OCI-LY1 (cell line): ENCODE measurements around the gene NOTCH1.

Experiments
- H2AFZ ChIP-seq: fragments of 200-600 bp; sonication (generic), shearing (Covaris generic); 2 replicates; pipeline ENCODE4 v1.6.0; 2014; ENCODE audit warnings: antibody characterized with exemption, mild to moderate bottlenecking, low read length
- H3F3A ChIP-seq: fragments of 200-600 bp; sonication (generic), shearing (Covaris generic); 2 replicates; pipeline ENCODE4 v1.6.0; 2014; ENCODE audit warnings: mild to moderate bottlenecking, antibody characterized with exemption, low read length, moderate library complexity; ENCODE audit not compliant: insufficient read depth
- H3K27ac ChIP-seq: fragments of 200-600 bp; sonication (generic); 2 replicates; pipeline ENCODE4 v1.5.1; 2014; ENCODE audit warnings: low read length, mixed run types, mild to moderate bottlenecking, low read depth; ENCODE audit not compliant: poor library complexity, severe bottlenecking
- H3K27me3 ChIP-seq: fragments of 200-600 bp; sonication (generic); 2 replicates; pipeline ENCODE4 v1.6.0; 2014; ENCODE audit warnings: antibody characterized with exemption, mild to moderate bottlenecking, low read length, moderate library complexity; ENCODE audit not compliant: insufficient read depth
- H3K36me3 ChIP-seq: fragments of 200-600 bp; sonication (generic); 2 replicates; pipeline ENCODE4 v1.6.1; 2014; ENCODE audit warnings: mild to moderate bottlenecking, antibody characterized with exemption, low read length, moderate library complexity, mixed read lengths; ENCODE audit not compliant: insufficient read depth
- H3K4me1 ChIP-seq: fragments of 200-600 bp; sonication (generic); 2 replicates; pipeline ENCODE4 v1.5.1; 2014; ENCODE audit warnings: mild to moderate bottlenecking, low read length, moderate library complexity; ENCODE audit not compliant: insufficient read depth, severe bottlenecking
- H3K4me2 ChIP-seq: fragments of 200-600 bp; sonication (generic), shearing (Covaris generic); 2 replicates; pipeline ENCODE4 v1.6.1; 2014; ENCODE audit warnings: low read length
- H3K4me3 ChIP-seq: fragments of 200-600 bp; sonication (generic); 2 replicates; pipeline ENCODE4 v1.5.1; 2014; ENCODE audit warnings: low read length, low read depth, mild to moderate bottlenecking, mixed read lengths; ENCODE audit not compliant: poor library complexity, severe bottlenecking
- H3K79me2 ChIP-seq: fragments of 200-600 bp; shearing (Covaris generic); 2 replicates; pipeline ENCODE4 v1.6.1; 2016; ENCODE audit warnings: mixed run types, low read length, mixed read lengths; ENCODE audit not compliant: insufficient read depth
- H3K9ac ChIP-seq: fragments of 200-600 bp; sonication (generic), shearing (Covaris generic); 2 replicates; pipeline ENCODE4 v1.6.1; 2014; ENCODE audit warnings: mild to moderate bottlenecking, low read length, mixed read lengths
- H3K9me2 ChIP-seq: fragments of 200-600 bp; sonication (generic), shearing (Covaris generic); 2 replicates; pipeline ENCODE4 v1.6.1; 2014; ENCODE audit warnings: low read depth, mild to moderate bottlenecking, low read length, mixed read lengths
- H3K9me3 ChIP-seq: fragments of 200-600 bp; shearing (Covaris generic); 2 replicates; pipeline ENCODE4 v1.6.1; 2014; ENCODE audit warnings: low read length, mixed read lengths
- H4K20me1 ChIP-seq: fragments of 200-600 bp; sonication (generic), shearing (Covaris generic); 2 replicates; pipeline ENCODE4 v1.6.0; 2016; ENCODE audit warnings: mild to moderate bottlenecking, low read length; ENCODE audit not compliant: insufficient read depth
- CTCF ChIP-seq: fragments of 200-600 bp; sonication (generic), shearing (Covaris generic); IDR thresholded peaks from 2 replicates; pipeline ENCODE4 v1.5.1; 2017; ENCODE audit warnings: mild to moderate bottlenecking, antibody characterized with exemption, low read length, moderate library complexity, mixed read lengths
- EZH2 ChIP-seq: fragments of 200-600 bp; sonication (generic), shearing (Covaris generic); IDR thresholded peaks from 2 replicates; pipeline ENCODE4 v1.8.0; 2017; ENCODE audit warnings: borderline replicate concordance, mixed run types, mild to moderate bottlenecking, antibody characterized with exemption, low read length, moderate library complexity, mixed read lengths

The NOTCH1 gene

GRCh38 chr9:136510561-136510960 is 35.3 kb downstream of the NOTCH1 start:
- H3K4me3 ChIP-seq, result no peak overlapping the region
- H3K27me3 ChIP-seq, result no peaks in the 10 kb centered on the region
- no peak overlapping the region for H2AFZ ChIP-seq
- H3K9me3 ChIP-seq, result no peaks in the 10 kb centered on the region
- no peaks in the 10 kb centered on the region for H3K4me1 ChIP-seq
- no peaks in the 10 kb centered on the region for H4K20me1 ChIP-seq
- H3K9ac ChIP-seq, result no peak overlapping the region
- TF ChIP-seq EZH2, result no peak
- no peak for TF ChIP-seq CTCF
- H3K4me2 ChIP-seq, result no peak overlapping the region
- H3K36me3 ChIP-seq, result no peaks in the 10 kb centered on the region
- H3K9me2 ChIP-seq, result no peaks in the 10 kb centered on the region
- H3K79me2 ChIP-seq, result no peaks in the 10 kb centered on the region
- no peaks in the 10 kb centered on the region for H3F3A ChIP-seq
- no peak overlapping the region for H3K27ac ChIP-seq

GRCh38 chr9:136509549-136509948 is 36.3 kb downstream of the NOTCH1 start:
- Histone ChIP-seq H3K9me2 (no peaks in the 10 kb centered on the region), H3K4me3 (no peak overlapping the region), H3F3A (no peaks in the 10 kb centered on the region), H2AFZ (no peak overlapping the region), H3K4me1 (no peaks in the 10 kb centered on the region), H3K36me3 (no peaks in the 10 kb centered on the region), H3K27ac (no peak overlapping the region), H4K20me1 (no peaks in the 10 kb centered on the region), H3K4me2 (no peak overlapping the region), H3K9me3 (no peaks in the 10 kb centered on the region), H3K27me3 (no peaks in the 10 kb centered on the region), H3K9ac (no peak overlapping the region), H3K79me2 (no peaks in the 10 kb centered on the region)
- TF ChIP-seq CTCF (no peak), EZH2 (no peak)

- Histone ChIP-seq H3K4me2 (no peak overlapping the region), H3K9me3 (no peaks in the 10 kb centered on the region), H3F3A (no peaks in the 10 kb centered on the region), H3K27ac (no peak overlapping the region), H3K9ac (no peak overlapping the region), H3K4me3 (no peak overlapping the region), H3K79me2 (no peaks in the 10 kb centered on the region), H2AFZ (no peak overlapping the region), H3K27me3 (no peaks in the 10 kb centered on the region), H3K4me1 (no peaks in the 10 kb centered on the region), H3K9me2 (no peaks in the 10 kb centered on the region), H3K36me3 (no peaks in the 10 kb centered on the region), H4K20me1 (no peaks in the 10 kb centered on the region)
- TF ChIP-seq CTCF, result no peak
- TF ChIP-seq EZH2, result no peak
Measured at GRCh38 chr9:136508729-136509500, 36.9 kb downstream of the NOTCH1 start.
